ENCODE data around the gene TCFL5. TPM values are rescaled to one million over a fixed set of nuclear protein-coding genes. Genes with fewer than 3 reads are reported as not detected.

TCFL5 gene
- total and polyA plus RNA-seq, 2 donors (not counting 3 experiments of a cell fraction or from before 2014, with no cell fraction given): 4.4 to 11.1 TPM

- ChIA-PET POLR2A (no interaction called here), CTCF (no interaction called here)
- Histone ChIP-seq H3K9me1 (replicated peaks; ENCODE audit: control insufficient read depth, extremely low read depth, insufficient read depth, low read length) (no peaks in the 10 kb centered on the region), H3K27me3 (ENCODE audit: control insufficient read depth in 2 of 2, insufficient read depth in 2 of 2, low read length in 2 of 2) (no peaks in the 10 kb centered on the region), H3K4me2 (ENCODE audit: insufficient read depth, low read length) (no peak overlapping the region), H3K79me2 (ENCODE audit: control insufficient read depth, insufficient read depth, low read length) (no peaks in the 10 kb centered on the region), H3K9ac (replicated peaks; ENCODE audit: extremely low read depth, insufficient read depth, low read length) (no peak overlapping the region), H3K36me3 (ENCODE audit: control insufficient read depth in 2 of 2, extremely low read depth in 1 of 2, insufficient read depth in 2 of 2, low read length in 2 of 2) (no peaks in the 10 kb centered on the region), H4K20me1 (replicated peaks; ENCODE audit: control insufficient read depth, extremely low read depth, insufficient read depth, low read length) (no peaks in the 10 kb centered on the region), H3K27ac (ENCODE audit: insufficient read depth, low read depth, low read length) (no peak overlapping the region), H3K4me1 (ENCODE audit: control insufficient read depth, extremely low read depth, insufficient read depth, low read length) (no peaks in the 10 kb centered on the region), H2AFZ (ENCODE audit: low read depth, low read length) (no peak overlapping the region), H3K4me3 (replicated peaks in 1 of 3; ENCODE audit: insufficient read depth in 1 of 3, low read depth in 1 of 3, low read length in 3 of 3) (no peak overlapping the region), H3K9me3 (replicated peaks; ENCODE audit: control insufficient read depth, insufficient read depth, low read length) (no peaks in the 10 kb centered on the region)
- TF ChIP-seq JUN (IDR thresholded peaks at IDR 0.05; ENCODE audit: borderline replicate concordance, insufficient read depth, insufficient read length, low read depth) (no peak), EZH2 (IDR thresholded peaks at IDR 0.05; ENCODE audit: borderline replicate concordance, low read depth, low read length, severe bottlenecking) (no peak), CTCF (IDR thresholded peaks at IDR 0.05; ENCODE audit: extremely low read depth in 1 of 2, insufficient read depth in 1 of 2, low read depth in 1 of 2, low read length in 2 of 2) (no peak), POLR2A (IDR thresholded peaks at IDR 0.05; ENCODE audit: low read depth, low read length) (no peak), MYC (IDR thresholded peaks at IDR 0.05; ENCODE audit: low read depth, low read length) (no peak), MAX (IDR thresholded peaks at IDR 0.05; ENCODE audit: insufficient read depth, insufficient read length) (no peak)
- dilution Hi-C loops (cut with MboI; ENCODE audit: extremely low pct_ligation_motif_present, low sequenced_read_pairs) (no loop called here), intact Hi-C loops (cut with micrococcal nuclease) (no loop called here)
- no peak for FAIRE-seq
- no TSS peak for BruUV-seq (replicated peaks)
- DNase-seq (ENCODE audit: low read depth, low spot score): no peak
These were observed 23.3 kb downstream of the TCFL5 start for GRCh38 chr20:62838128-62838891.

All from endothelial cell of umbilical vein (primary cell).